Hematopoietic multipotent progenitor cell treated with erythropoietin and hydrocortisone succinate and interleukin-3 and kit ligand, for 15 days (in vitro differentiated cells): ENCODE data around the gene MYO1D.
"Not testable (repeated sequence)": the region's sequence is repeated elsewhere in the genome, so short reads cannot be mapped to it uniquely, and the experiment has no call there.

Experiments used
- DNase-seq: peaks from one replicate; pipeline ENCODE4 v3.0.0-alpha.2; 2015; ENCODE audit warnings: low spot score

MYO1D gene

GRCh38 chr17:32528825-32529224 is 348.1 kb downstream of the MYO1D start:
- no peak for DNase-seq

DNA sequence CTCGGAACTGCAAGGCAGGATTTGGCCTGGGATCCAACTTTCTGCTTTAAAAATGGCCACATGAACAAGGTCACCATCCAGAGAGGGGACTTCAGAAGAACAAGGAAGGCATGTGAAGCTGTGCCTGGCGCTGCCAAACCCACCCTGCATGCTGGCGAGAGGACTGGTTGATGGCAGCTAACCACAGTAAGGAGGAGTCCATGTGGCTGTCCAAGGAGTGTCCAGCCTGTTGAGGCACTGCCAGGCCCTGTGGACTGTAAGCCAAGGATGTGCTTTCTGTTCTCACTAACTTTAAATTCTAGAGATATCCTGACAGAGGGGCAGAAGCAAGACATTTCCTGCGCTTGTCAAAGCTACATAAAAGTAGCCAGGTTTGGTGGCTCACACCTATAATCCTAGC is 349.8 kb downstream of the MYO1D start:
- DNase-seq, result no peak

DNA sequence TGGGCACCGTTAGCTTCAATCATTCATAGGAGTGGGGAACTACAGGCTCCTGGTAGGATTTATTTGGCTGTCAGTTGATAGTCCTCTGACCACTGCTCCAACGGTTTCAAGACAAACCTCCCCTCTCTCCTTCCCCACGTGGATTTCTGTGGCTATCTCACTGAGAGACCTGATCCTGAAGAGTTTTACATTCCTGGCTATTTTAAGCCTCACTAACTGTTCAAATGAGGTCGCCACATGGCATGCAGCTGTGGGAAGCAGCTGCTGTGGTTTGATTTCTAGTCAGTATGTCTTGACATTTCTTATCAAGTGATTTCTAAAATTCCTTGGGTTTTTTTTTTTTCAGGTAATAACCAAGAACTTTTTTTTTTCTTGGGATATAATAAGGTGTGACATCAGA is 351.8 kb downstream of the MYO1D start:
- DNase-seq, result no peak

DNA sequence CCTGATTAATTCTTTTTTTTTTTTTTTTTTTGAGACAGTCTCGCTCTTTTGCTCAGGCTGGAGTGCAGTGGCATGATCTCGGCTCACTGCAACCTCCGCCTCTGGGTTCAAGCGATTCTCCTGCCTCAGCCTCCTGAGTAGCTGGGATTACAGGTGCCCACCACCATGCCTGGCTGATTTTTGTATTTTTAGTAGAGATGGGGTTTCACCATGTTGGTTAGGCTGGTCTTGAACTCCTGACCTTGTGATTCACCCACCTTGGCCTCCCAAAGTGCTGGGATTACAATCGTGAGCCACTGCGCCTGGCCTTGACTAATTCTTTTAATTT is 352.4 kb downstream of the MYO1D start:
- not testable (repeated sequence) for DNase-seq

GRCh38 chr17:32523827-32524552 is 352.9 kb downstream of the MYO1D start:
- DNase-seq, result no peak

DNA sequence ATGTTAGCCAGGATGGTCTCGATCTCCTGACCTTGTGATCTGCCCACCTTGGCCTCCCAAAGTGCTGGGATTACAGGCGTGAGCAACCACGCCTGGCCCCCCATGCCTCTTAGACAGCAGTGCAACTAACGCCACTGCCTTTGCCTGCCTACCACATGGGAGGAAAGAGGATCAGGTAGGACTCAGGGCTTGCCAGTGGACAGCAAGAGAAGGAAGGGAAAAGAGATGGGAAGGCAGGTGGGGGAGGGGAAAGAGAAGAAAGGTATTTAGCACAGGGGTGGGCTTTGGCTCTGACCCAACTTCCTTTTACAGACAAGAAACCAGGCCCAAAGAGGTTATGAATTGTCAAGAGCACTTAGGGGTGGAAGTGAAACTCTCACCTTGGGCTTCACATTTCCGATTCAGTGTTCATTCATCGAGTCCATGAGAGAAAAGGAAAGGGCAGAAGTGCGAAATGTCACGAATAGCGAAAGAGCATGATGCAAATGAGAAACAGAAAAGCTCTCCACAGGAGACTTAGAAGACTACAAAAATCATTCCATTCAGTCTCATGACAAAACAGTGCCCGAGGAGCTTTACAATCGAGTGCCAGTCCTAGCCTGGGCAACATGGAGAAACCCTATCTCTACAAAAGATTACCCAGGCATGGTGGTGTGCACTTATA is 353.8 kb downstream of the MYO1D start:
- no peak for DNase-seq

GRCh38 chr17:32520737-32521404 is 356.1 kb downstream of the MYO1D start:
- no peak for DNase-seq

DNA sequence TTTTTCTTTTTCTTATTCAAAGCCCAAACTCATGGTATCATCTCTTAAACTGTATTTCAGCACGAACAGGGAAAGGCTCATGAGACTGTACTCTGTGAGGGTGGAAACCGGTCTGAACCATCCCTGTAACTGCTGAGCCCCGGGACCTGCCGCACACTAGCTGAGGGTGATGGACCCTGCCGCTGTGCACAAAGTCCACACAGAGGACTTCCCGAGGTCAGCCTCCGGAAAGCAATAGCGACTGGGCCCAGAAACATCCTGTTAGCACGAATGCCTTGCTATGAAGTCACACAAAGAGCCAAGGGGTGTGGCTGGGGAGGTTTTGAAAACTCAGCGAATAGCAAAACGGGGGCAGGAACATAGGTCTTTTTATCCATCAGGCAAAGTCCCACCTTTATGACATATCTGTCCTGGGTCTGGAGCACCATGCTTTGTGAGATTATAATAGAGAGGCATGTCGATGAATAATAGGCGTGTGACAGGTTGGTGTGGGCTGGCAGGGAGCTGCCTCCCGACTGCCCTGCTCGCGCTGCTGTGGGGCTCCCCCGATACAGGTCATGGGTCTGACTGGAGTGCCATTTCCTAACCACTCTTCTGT is 356.7 kb downstream of the MYO1D start:
- no peak for DNase-seq

DNA sequence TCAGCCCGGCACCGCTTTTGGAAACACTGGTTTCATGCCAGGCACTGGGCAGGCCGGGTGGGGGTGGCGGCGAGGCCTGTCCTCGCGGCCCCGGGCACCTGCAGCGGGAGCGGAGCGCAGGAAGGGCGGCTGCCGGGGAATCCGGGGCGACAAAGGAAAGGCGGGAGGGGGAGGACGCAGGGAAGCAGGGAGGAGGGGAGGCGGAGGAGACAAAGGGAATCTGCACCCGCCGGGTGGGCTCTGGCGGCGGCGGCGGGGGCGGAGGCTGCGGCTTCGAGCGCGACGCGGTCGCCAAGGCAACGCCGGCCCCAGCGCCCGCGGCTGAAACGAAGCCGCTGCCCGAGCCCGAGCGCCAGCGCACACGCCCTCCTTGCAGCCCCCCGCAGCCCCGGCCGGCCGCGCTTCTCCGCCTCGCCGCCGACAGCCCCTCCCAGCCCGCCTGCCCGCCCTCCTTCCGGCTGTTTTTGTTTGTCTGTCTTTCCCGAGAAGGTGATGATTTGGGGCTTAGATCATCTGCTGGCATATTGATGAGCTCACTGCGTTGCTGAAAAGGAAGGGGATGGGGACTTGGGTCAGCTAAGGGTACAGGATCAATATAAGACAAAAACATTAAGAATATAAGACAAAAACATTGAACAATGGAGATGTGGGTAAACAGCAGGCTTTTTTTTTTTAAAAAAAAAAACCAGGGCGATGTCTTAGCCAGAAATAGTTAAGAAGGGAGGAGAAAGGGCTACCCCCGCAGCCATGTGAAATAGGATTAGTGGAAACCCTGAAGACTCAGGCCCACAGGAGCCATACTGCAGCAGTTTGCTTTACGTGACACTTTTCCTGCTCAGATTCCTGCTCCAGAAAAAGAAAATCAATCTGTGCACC is 357.5 kb downstream of the MYO1D start:
- DNase-seq, result no peak

GRCh38 chr17:32518646-32519227 is 358.2 kb downstream of the MYO1D start:
- DNase-seq, result no peak

- no peak for DNase-seq
Measured at GRCh38 chr17:32517982-32518381, 358.9 kb downstream of the MYO1D start.

GRCh38 chr17:32516940-32517701 is 359.8 kb downstream of the MYO1D start:
- no peak for DNase-seq

- no peak for DNase-seq
Measured at GRCh38 chr17:32516450-32516849, 360.5 kb downstream of the MYO1D start.

- no peak for DNase-seq
Measured at GRCh38 chr17:32515677-32516383, 361.1 kb downstream of the MYO1D start.

DNA sequence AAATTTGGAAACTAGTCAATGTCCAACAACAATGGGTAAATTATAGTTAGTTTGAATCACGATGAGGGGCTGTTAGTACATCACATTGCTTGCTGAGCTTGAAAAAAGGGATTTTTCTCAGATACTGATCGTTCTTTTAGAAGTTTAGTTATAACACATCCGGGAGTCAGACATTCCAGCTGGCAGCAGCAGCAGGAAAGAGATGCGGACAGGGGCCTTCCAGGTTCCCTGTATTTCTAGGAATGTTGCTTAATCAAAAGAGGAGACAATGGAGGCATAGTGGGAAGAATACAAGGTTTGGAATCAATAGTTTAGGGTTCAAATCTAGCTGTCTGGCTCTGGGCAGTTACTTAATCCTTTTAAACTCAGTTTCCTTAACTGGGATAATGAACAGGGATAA is 362.3 kb downstream of the MYO1D start:
- DNase-seq, result no peak

DNA sequence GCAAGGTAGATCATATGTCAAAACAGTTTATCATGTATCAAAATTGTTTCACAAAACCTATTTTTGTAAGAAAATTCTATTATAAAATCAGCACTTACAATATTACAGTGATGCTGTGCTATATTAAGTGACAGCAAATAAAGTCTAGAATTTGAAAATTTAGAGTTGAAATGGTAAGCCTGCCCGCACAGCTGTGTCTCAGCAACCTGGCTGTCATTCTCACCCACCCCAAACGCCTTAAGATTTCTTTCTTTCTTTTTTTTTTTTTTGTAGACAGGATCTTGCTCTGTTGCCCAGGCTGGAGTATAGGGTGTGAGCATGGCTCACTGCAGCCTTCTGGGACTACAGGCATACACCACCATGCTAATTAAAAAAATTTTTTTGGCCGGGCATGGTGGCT is 363.3 kb downstream of the MYO1D start:
- no peak for DNase-seq

DNA sequence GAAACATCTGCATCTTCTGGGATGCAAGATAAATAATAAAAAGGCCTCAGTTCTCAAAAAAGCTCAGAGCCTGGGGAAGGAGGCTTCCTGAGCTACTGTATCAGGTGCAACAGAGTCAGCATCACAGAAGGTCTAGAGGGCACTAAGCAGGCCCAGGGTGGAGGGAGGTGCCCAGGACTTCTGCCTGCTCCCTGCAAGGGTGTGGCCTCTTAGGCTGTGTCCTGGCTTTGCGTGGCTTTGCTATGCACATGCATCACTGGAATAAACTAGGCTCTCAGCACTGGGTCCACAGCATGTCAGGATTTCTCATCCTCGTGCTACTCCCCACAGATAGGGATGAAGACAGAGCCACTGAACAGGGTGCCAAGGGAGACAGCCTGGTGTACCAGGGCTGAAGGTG is 364.6 kb downstream of the MYO1D start:
- DNase-seq, result no peak

DNA sequence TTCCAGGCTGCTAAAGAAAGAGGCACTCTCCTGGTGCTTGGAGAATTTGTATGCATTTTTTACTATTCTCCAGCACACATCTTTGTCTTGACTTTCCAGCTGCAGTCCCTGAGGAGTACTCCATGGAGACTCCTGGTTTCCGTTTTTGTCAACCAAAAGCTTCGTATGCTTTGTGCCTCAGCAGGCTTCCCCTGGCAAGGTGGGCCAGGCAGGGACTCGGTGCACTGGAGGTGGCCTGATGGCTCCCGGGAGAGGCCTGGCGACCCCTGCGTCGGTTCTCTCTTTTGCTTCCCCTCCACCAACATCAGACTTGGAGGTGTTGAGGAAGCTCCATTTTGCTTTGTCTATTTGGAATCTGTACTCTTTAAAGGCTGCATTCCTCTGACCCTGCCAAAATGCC is 366.5 kb downstream of the MYO1D start:
- DNase-seq, result no peak

- DNase-seq, result no peak
Measured at GRCh38 chr17:32508926-32509325, 368.0 kb downstream of the MYO1D start.
